ENCODE results near the gene LHFPL6. TPM values are rescaled to one million over a fixed set of nuclear protein-coding genes. Genes with fewer than 3 reads are reported as not detected.

LHFPL6 gene
- total and polyA plus RNA-seq, 9 of the 15 experiments (the other 6 are each of a cell fraction or from before 2014, with no cell fraction given), result 0.18 TPM; not detected in 8

- H3K36me3 ChIP-seq (ENCODE audit: control insufficient read depth, insufficient read depth, low read length), result no peaks in the 10 kb centered on the region
- intact Hi-C loops (cut with micrococcal nuclease), result no loop called here
- no peak overlapping the region for H2AFZ ChIP-seq (ENCODE audit: low read depth, low read length)
- ChIA-PET POLR2A (no interaction called here), CTCF (ENCODE audit: low intra/inter-chr PET ratio) (no interaction called here)
- FAIRE-seq (no peak), DNase-seq (ENCODE audit: extremely low read depth in 1 of 4, low spot score in 3 of 4) (no peak), ATAC-seq (no peak)
- TF ChIP-seq ZNF407 (IDR thresholded peaks at IDR 0.05; ENCODE audit: low read depth) (no peak), LARP7 (IDR thresholded peaks at IDR 0.05) (no peak), SIN3B (IDR thresholded peaks at IDR 0.05; ENCODE audit: low read depth) (no peak), TAF9B (IDR thresholded peaks at IDR 0.05; ENCODE audit: partially characterized antibody) (no peak), THRAP3 (IDR thresholded peaks at IDR 0.05; ENCODE audit: borderline replicate concordance) (no peak)
- BruUV-seq (replicated peaks), result no TSS peak
- no peak overlapping the region for H3K4me3 ChIP-seq
- no peaks in the 10 kb centered on the region for H3K27me3 ChIP-seq (ENCODE audit: control insufficient read depth in 2 of 2, insufficient read depth in 2 of 2, low read length in 2 of 2)
- H3K4me1 ChIP-seq (replicated peaks in 1 of 2; ENCODE audit: control insufficient read depth in 2 of 2, insufficient read depth in 2 of 2, low read length in 2 of 2), result no peaks in the 10 kb centered on the region
- in situ Hi-C loops (cut with MboI), result no loop called here
- no peaks in the 10 kb centered on the region for H3K9me3 ChIP-seq (replicated peaks; ENCODE audit: control insufficient read depth, insufficient read depth, low read depth, low read length)
- no peaks in the 10 kb centered on the region for H3K79me2 ChIP-seq (ENCODE audit: control insufficient read depth, insufficient read depth, low read length)
- no peaks in the 10 kb centered on the region for H4K20me1 ChIP-seq (replicated peaks; ENCODE audit: control insufficient read depth, insufficient read depth, low read length)
- WGBS (ENCODE audit: insufficient coverage, low coverage, missing lambda C conversion rate), result 0% methylated on average over 4 of the region's 4 CpGs
- no peak overlapping the region for H3K9ac ChIP-seq (ENCODE audit: insufficient read depth in 1 of 2, low read depth in 2 of 2, low read length in 2 of 2)
- H3K27ac ChIP-seq (ENCODE audit: extremely low read depth, low read depth, low read length), result no peak overlapping the region
- no peak overlapping the region for H3K4me2 ChIP-seq (ENCODE audit: insufficient read depth, low read length)
- no peaks in the 10 kb centered on the region for H3K9me1 ChIP-seq (ENCODE audit: control insufficient read depth, insufficient read depth, low read length)
Measured at GRCh38 chr13:39484506-39485313, 118.3 kb downstream of the LHFPL6 start.
